ENCODE data around the gene MBD4.

The MBD4 gene

GRCh38 chr3:129462361-129462968 lies 22.7 kb upstream of the MBD4 start:
- DNase-seq, result no peak

- DNase-seq, result no peak
Measured at GRCh38 chr3:129461461-129462146, 21.9 kb upstream of the MBD4 start.

GRCh38 chr3:129461022-129461421 lies 21.3 kb upstream of the MBD4 start:
- DNase-seq, result no peak

GRCh38 chr3:129460572-129460971 lies 20.8 kb upstream of the MBD4 start:
- DNase-seq, result no peak

- DNase-seq, result no peak
Measured at GRCh38 chr3:129460155-129460554, 20.4 kb upstream of the MBD4 start.

GRCh38 chr3:129453732-129454131 lies 14.0 kb upstream of the MBD4 start:
- DNase-seq, result no peak

GRCh38 chr3:129449279-129450115 lies 9.7 kb upstream of the MBD4 start:
- DNase-seq, result no peak

GRCh38 chr3:129448186-129448895 lies 8.6 kb upstream of the MBD4 start:
- DNase-seq, result no peak

GRCh38 chr3:129446926-129447325 lies 7.2 kb upstream of the MBD4 start:
- no peak for DNase-seq

GRCh38 chr3:129445471-129445870 lies 5.7 kb upstream of the MBD4 start:
- no peak for DNase-seq

- no peak for DNase-seq
Measured at GRCh38 chr3:129442947-129443346, 3.2 kb upstream of the MBD4 start.

- DNase-seq, result no peak
Measured at GRCh38 chr3:129442486-129442885, 2.7 kb upstream of the MBD4 start.

- no peak for DNase-seq
Measured at GRCh38 chr3:129441782-129442181, 2.0 kb upstream of the MBD4 start.

GRCh38 chr3:129441215-129441614 lies 1.5 kb upstream of the MBD4 start:
- DNase-seq, result peak; percentile 21

- DNase-seq, result peak; percentile 17
Measured at GRCh38 chr3:129440618-129441190, 956 bp upstream of the MBD4 start.

GRCh38 chr3:129439226-129439816 lies 427 bp downstream of the MBD4 start:
- DNase-seq, result peak; percentile 66

GRCh38 chr3:129435367-129435766 lies 4.4 kb downstream of the MBD4 start:
- DNase-seq, result no peak

GRCh38 chr3:129434140-129434539 lies 5.6 kb downstream of the MBD4 start:
- DNase-seq, result no peak

GRCh38 chr3:129433565-129433964 lies 6.2 kb downstream of the MBD4 start:
- no peak for DNase-seq

GRCh38 chr3:129432671-129433070 lies 7.1 kb downstream of the MBD4 start:
- DNase-seq, result no peak

- DNase-seq, result no peak
Measured at GRCh38 chr3:129432036-129432435, 7.7 kb downstream of the MBD4 start.

GRCh38 chr3:129429602-129430001 lies 10.1 kb downstream of the MBD4 start:
- DNase-seq, result no peak

GRCh38 chr3:129429080-129429451 lies 10.7 kb downstream of the MBD4 start:
- DNase-seq, result no peak
